ENCODE measurements around the gene CCDC174.
"Not testable (repeated sequence)": the region's sequence is repeated elsewhere in the genome, so short reads cannot be mapped to it uniquely, and the experiment has no call there.

CCDC174 gene

DNA sequence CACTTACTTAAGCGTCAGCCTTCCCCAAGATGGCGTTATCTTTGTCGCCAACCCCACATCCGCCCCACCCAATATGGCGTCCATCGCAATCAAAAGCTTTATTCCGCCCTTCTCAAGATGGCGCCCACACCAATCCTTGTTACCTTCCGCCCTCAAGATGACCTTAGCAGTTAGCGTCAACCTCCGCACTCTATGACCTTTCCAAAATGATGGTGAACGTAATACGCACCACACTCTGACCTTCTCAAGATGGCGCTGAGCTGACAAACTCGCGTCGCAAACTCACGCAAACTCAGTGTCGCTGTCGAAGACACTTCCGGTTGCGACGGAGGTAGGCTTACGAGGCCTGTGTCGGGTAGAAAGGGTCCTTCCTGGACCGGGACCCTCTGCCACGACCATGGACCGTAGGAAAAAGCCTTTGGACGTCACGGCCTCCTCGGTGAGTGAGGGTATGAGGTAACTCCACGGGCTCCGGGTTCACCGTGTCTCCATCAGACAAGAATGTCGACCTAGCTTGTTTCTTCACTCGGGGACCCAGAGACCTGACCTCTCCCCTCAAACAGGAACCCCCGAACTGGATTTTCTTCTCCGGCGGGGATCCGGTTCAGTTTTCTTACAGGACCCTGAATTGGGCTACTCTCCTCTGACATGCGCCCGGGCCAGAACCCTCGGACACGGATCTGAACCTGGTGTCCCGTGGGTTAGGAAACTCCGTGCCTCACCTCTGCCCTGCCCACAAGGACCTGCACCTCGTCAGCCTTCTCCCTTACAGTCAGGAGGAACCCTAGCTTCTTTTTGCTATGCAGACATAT lies at the start of gene CCDC174:
Gene CCDC174, plus strand, starts transcription at position 323 of the 812 bp plus-strand sequence. Its CDS starts 75 bp downstream, at position 398.
- peak; percentile 89 for DNase-seq

- no peak for DNase-seq
Measured at GRCh38 chr3:14602006-14602803, 49.4 kb upstream of the CCDC174 start.

GRCh38 chr3:14602804-14603644 lies 48.5 kb upstream of the CCDC174 start:
- DNase-seq, result no peak

- DNase-seq, result no peak
Measured at GRCh38 chr3:14605067-14605466, 46.5 kb upstream of the CCDC174 start.

- no peak for DNase-seq
Measured at GRCh38 chr3:14605744-14606143, 45.8 kb upstream of the CCDC174 start.

DNA sequence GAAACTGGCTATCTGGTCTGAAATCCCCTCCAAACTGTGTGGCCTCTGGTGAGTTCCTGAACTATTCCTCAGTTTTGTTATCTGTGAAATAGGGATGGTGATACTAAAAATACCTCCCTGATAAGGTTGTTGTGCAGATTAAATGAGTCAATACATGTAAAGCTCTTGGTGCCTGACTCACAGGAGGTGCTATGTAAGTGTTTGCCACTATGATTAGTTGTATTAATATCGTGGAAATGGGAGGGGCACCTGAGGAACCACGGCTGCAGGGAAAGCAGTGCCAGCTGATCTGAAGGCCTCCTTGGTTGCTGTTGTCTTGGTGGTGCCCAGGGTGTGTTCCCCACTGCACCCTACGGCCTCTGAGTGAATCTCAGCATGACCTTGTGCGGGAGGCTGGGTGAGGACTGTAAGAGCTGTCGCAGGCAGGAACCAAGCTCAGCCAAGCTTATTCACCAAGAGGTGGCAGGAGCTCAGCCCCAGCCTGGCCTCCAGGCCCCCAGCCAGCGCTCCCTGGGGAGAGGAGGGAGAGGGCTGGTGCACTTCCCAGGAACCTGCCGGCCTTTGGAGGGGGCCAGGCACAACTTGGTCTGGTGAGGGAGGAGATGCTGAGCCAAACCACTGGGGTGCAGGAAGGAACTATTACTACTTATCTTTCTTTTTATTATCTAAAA lies 44.8 kb upstream of the CCDC174 start:
- no peak for DNase-seq

DNA sequence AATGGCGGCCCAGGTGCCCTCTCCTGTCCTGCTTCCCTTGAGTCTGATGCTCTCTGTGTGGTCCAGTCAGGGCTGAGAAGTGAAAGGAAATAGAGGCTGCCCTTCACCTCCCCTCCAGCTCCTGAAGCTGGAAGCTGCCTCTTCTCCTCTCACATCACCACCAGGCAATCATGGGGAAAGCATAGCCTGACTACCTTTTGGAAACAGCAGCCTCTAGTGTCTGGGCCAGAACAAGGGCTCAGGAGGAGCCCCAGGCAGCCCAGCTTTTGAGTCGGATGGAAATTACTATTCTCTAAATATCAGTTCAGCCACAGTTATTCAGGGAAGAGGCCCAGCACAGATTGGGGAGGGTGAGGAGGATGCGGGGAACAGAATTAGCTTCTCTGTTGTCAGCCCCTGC lies 43.3 kb upstream of the CCDC174 start:
- DNase-seq, result no peak

DNA sequence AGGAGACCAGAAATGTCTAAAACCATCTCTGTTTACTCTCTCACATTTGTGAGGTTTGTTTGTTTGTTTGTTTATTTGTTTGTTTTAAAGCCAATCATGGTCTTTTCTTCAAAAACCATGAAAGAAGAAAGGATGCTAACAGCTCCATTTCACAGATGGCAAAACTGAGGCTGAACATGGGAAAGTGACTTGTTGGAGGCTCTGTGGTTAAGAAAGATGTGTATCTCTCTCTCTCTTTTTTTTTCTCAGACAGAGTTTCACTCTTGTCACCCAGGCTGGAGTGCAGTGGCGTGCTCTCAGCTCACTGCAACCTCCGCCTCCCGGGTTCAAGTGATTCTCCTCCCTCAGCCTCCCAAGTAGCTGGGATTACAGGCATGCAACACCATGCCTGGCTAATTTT lies 42.5 kb upstream of the CCDC174 start:
- DNase-seq, result not testable (repeated sequence)

- DNase-seq, result no peak
Measured at GRCh38 chr3:14609506-14609905, 42.1 kb upstream of the CCDC174 start.

- DNase-seq, result no peak
Measured at GRCh38 chr3:14609941-14610340, 41.6 kb upstream of the CCDC174 start.

- no peak for DNase-seq
Measured at GRCh38 chr3:14614189-14614588, 37.4 kb upstream of the CCDC174 start.

- no peak for DNase-seq
Measured at GRCh38 chr3:14614862-14615261, 36.7 kb upstream of the CCDC174 start.

GRCh38 chr3:14616606-14617507 lies 34.7 kb upstream of the CCDC174 start:
- DNase-seq, result no peak

GRCh38 chr3:14617508-14618023 lies 34.0 kb upstream of the CCDC174 start:
- DNase-seq, result no peak

DNA sequence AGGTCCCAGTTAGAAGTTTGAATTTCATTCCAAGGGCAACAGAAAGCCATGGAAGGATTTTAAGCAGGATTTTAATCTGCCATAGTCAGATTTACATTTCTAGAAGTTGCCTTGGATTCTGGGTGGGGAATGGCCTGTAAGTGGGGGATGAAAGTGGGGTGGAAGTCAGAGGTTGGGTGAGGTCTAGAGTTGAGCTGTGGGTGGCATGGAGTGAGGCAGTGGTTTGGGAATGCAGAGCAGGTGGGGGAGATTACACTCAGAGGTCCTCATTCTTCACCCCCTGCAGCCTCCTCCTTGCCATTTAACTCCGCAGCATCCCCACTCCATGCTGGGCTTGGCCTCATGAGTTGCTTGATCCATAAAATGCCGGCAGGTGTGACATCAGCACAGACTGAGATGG lies 32.0 kb upstream of the CCDC174 start:
- no peak for DNase-seq

DNA sequence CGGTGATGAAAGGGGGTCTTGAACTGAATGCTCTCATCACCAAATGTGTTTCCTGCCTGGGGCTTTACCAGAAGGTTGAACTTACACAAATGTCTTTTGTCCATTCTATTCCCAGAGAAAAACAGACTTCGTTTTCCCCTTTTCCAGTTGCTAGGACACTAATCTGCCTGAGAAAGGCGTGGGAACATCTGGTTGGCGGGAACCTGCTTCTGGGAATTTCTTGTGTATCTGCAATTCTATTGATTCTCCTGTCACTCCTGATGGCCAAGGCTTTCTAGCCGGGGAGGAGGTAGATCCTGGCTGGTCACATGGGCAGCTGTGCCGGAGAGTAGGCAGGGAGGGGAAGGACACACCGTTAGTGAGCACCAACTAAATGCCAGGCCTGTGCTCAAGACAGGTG lies 31.1 kb upstream of the CCDC174 start:
- no peak for DNase-seq

- DNase-seq, result no peak
Measured at GRCh38 chr3:14621093-14621492, 30.5 kb upstream of the CCDC174 start.

DNA sequence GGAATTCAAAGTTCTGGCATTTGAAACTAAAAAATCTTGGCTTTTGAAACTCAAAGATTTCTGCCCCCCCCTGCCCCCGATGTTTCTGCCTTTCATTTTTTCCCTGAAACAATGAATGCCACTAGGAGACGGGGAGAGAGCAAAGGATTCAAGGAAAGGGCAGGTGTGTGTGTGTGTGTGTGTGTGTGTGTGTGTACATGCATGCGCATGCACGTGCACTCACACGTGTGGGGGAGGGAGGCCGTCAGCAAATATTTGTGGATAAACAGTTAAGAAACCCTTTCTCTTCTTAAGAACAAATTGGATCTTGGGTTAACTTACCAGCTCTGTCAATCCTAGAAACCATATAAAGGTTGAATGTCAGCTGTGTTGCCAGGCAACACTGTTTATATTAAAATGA lies 29.2 kb upstream of the CCDC174 start:
- no peak for DNase-seq

DNA sequence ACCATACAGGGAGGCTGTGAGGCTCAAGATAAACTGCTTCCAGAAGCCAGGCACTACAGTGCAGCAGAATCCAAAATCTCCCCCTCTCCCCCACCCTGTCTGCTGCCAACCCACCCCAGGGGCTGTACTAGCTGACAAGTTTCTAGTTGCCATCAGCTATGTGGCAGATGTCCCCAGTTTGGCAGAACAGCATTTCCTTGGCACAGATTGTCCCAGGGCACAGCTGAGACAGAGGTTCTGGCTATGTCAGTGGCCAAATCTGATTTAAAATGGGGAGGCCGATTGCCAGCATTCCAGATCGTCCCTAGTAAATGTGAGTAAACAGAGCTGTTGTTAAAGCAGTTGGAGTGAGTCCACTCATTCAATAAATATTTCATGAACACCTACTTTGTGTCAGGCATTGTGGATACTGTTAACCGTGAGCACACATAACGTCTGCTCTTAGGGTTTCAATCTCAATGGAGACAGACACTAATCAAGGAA lies 28.0 kb upstream of the CCDC174 start:
- no peak for DNase-seq

- no peak for DNase-seq
Measured at GRCh38 chr3:14624498-14624897, 27.1 kb upstream of the CCDC174 start.

- DNase-seq, result no peak
Measured at GRCh38 chr3:14625443-14625842, 26.1 kb upstream of the CCDC174 start.
